Measurements from ENCODE around the gene OSBP. TPM values are rescaled to one million over a fixed set of nuclear protein-coding genes. Genes with fewer than 3 reads are reported as not detected.

OSBP gene, protein sequence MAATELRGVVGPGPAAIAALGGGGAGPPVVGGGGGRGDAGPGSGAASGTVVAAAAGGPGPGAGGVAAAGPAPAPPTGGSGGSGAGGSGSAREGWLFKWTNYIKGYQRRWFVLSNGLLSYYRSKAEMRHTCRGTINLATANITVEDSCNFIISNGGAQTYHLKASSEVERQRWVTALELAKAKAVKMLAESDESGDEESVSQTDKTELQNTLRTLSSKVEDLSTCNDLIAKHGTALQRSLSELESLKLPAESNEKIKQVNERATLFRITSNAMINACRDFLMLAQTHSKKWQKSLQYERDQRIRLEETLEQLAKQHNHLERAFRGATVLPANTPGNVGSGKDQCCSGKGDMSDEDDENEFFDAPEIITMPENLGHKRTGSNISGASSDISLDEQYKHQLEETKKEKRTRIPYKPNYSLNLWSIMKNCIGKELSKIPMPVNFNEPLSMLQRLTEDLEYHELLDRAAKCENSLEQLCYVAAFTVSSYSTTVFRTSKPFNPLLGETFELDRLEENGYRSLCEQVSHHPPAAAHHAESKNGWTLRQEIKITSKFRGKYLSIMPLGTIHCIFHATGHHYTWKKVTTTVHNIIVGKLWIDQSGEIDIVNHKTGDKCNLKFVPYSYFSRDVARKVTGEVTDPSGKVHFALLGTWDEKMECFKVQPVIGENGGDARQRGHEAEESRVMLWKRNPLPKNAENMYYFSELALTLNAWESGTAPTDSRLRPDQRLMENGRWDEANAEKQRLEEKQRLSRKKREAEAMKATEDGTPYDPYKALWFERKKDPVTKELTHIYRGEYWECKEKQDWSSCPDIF
- total RNA-seq, result 10 to 100 TPM; 40.4 to 42.4 TPM
- polyA plus RNA-seq, result 10 to 100 TPM; 15.0 to 19.5 TPM
- long read RNA-seq, donor 1, partial matches to known transcripts, result 12 of 12 reads
- long read RNA-seq, donor 1, other reads (novel, unspliced or antisense), result 0 of 12 reads
- long read RNA-seq, donor 2, full-length matches to known transcripts, result 20 of 40 reads
- long read RNA-seq, donor 2, partial matches to known transcripts, result 11 of 40 reads
- long read RNA-seq, donor 2, other reads (novel, unspliced or antisense), result 9 of 40 reads

DNA sequence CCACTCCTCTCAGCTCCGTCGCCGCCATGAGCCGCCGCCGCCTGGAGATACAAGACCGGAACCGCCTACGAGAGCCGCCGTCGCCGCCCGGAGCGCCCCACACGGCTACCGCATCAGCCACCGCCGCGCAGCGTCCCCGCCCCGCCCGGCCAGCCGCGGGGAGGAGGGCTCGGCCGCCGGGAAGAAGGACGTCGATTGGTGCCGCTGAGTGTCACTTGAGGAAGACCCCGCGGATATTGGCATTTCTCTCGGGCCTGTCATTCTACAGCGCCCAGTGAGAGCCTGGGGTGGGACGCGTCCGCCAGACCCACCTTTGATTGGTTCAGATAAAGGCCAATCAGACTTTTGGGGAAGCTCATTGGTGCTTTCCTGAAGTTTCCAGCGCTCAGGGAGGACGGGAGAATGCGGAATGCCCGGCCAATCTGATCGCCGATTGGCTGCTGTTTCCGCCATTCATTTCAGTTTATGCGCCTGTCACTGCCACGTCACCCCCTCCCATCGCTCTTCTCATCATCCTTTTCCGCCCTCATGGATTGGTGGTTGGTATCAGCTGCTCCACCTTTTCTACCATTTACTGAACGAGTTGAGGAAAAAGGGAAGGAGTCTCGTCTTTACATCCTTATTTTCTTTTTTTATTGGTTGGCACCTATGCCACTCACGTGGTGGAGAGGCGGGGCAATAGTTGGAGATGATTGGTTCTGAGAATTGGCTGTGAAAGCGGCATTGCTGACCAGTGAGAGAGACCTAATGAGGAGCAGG lies at the start of gene OSBP:
Gene OSBP, minus strand, starts transcription at position 138 of the 759 bp plus-strand sequence. Its CDS starts 110 bp downstream, at position 28.
- WGBS, 2 donors, result 0% methylated on average over 49 to 55 of the region's 55 CpGs
- intact Hi-C loops (cut with DNase I), result loop anchor here in 1 of 2 donors (1.0 to 5.0 kb wide), 2 partner anchors 53 to 64 kb away; partner anchors contain the start of gene PATL1
- ATAC-seq (ENCODE audit: low FRiP score), result peak; percentile 97
- H3K36me3 ChIP-seq (ENCODE audit: control insufficient read depth in 1 of 2, insufficient read depth in 2 of 2, low read length in 1 of 2), result no peaks in the 10 kb centered on the region
- no peaks in the 10 kb centered on the region for H3K9me3 ChIP-seq (ENCODE audit: control insufficient read depth, low read length)
- H3K4me3 ChIP-seq (ENCODE audit: low read length in 2 of 2), result peak within 1 kb of the TSS; percentile 58 to 68
- peaks cover 1 to 3% of the 10 kb centered on the region in 2 donors for H3K4me1 ChIP-seq (ENCODE audit: control insufficient read depth in 1 of 2, insufficient read depth in 2 of 2, low read length in 2 of 2)
- peak within 1 kb of the TSS; percentile 89 to 93 for H3K27ac ChIP-seq (ENCODE audit: low read depth in 1 of 2, low read length in 2 of 2)
- peak; percentile 99 to 100 for DNase-seq
- H3K27me3 ChIP-seq (ENCODE audit: control insufficient read depth in 1 of 2, insufficient read depth in 2 of 2, low read length in 1 of 2), result no peaks in the 10 kb centered on the region

DNA sequence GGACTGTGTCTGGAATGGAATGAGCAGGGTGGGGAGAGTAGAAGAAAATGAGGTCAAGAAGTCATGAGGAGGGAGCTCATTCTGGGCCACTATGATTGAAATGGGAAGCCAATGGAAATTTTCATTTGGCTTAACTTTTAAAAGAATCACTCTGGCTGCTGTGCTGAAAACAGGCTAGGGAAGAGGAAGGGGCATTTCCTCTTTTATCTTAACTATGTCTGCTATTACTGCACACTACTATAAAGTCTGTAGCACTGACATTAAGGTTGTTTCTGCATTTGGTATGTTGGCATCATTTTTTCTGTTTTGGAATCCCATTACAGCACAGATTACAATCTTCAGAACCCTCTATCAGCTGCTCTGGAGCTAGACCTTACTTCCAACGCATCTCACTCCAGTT lies 45.0 kb upstream of the OSBP start:
- Histone ChIP-seq H3K36me3 (ENCODE audit: control insufficient read depth in 1 of 2, insufficient read depth in 2 of 2, low read length in 1 of 2) (peaks cover 0 to 9% of the 10 kb centered on the region in 2 donors), H3K27me3 (ENCODE audit: control insufficient read depth in 1 of 2, insufficient read depth in 2 of 2, low read length in 1 of 2) (no peaks in the 10 kb centered on the region), H3K27ac (ENCODE audit: low read depth in 1 of 2, low read length in 2 of 2) (no peak overlapping the region), H3K9me3 (ENCODE audit: control insufficient read depth, low read length) (no peaks in the 10 kb centered on the region), H3K4me1 (ENCODE audit: control insufficient read depth in 1 of 2, insufficient read depth in 2 of 2, low read length in 2 of 2) (no peaks in the 10 kb centered on the region), H3K4me3 (ENCODE audit: low read length in 2 of 2) (no peak overlapping the region)
- intact Hi-C loops (cut with DNase I), result loop anchor here in 1 of 2 donors (10.0 kb wide), 1 partner anchor 144 kb away; no protein-coding TSS in a partner anchor
- ATAC-seq (ENCODE audit: low FRiP score), result no peak
- no peak for DNase-seq
- whole genome bisulfite sequencing, 2 donors, result 65 to 78% methylated on average over 1 of the region's 1 CpG

DNA sequence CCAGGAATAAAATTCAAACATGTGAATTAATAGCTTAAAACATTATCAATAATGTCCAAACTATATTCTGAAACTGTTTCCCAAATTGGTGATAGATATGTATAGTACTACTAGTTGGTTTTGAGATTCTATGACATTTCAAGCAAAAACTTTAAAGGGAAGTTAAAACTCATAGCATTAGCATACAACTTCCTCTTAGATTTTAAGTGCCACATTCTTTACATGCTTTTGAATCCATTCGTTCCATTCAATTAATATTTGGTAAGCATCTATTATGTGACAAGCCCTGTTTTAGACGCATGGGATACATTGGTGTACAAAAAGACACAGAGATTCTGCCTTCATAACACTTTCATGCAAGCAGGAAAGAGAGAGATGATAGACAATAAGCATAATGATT lies 44.4 kb upstream of the OSBP start:
- ATAC-seq (ENCODE audit: low FRiP score), result no peak
- Histone ChIP-seq H3K9me3 (ENCODE audit: control insufficient read depth, low read length) (no peaks in the 10 kb centered on the region), H3K4me3 (ENCODE audit: low read length in 2 of 2) (no peak overlapping the region), H3K4me1 (ENCODE audit: control insufficient read depth in 1 of 2, insufficient read depth in 2 of 2, low read length in 2 of 2) (no peaks in the 10 kb centered on the region), H3K27me3 (ENCODE audit: control insufficient read depth in 1 of 2, insufficient read depth in 2 of 2, low read length in 1 of 2) (no peaks in the 10 kb centered on the region), H3K36me3 (ENCODE audit: control insufficient read depth in 1 of 2, insufficient read depth in 2 of 2, low read length in 1 of 2) (peaks cover 4 to 11% of the 10 kb centered on the region in 2 donors), H3K27ac (ENCODE audit: low read depth in 1 of 2, low read length in 2 of 2) (no peak overlapping the region)
- DNase-seq, result no peak
- 20 to 33% methylated on average over 2 of the region's 2 CpGs for WGBS, 2 donors
- intact Hi-C loops (cut with DNase I), result loop anchor here in 1 of 2 donors (10.0 kb wide), 1 partner anchor 145 kb away; no protein-coding TSS in a partner anchor

DNA sequence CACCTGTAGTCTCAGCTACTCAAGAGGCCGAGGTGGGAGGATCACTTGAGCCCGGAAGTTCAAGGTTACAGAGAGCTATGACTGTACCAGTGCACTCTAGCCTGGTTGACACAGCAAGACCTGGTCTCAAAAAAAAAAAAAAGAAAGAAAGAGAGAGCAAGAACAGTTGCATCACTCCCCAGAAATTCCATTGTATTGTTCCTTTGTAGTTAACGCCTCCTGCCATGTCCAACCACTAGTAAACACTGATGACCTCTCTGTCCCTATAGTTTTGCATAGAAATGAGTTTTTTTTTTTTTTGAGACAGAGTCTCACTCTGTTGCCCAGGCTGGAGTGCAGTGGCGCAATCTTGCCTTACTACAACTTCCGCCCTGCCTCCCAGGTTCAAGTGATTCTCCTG lies 42.5 kb upstream of the OSBP start:
- DNase-seq, result no peak

DNA sequence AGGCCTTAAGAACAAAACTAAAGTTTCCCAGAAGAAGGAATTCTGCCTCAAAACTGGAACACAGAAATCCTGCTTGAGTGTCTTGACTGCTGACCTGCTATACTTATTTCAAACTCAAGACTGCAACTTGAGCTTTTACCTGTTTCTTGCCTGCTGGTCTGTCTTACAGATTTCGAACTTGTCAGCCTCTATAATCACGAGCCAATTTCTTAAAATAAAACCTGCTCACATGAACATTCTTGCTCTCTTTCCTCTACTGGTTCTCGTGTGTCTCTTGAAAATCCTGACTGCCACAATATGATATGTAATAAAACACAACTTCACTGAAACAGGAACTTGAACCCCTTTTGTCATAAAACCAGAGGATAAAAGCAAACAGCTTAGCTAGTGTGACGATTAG lies 39.3 kb upstream of the OSBP start:
- Histone ChIP-seq H3K36me3 (ENCODE audit: control insufficient read depth in 1 of 2, insufficient read depth in 2 of 2, low read length in 1 of 2) (peaks cover 9 to 27% of the 10 kb centered on the region in 2 donors), H3K27ac (ENCODE audit: low read depth in 1 of 2, low read length in 2 of 2) (no peak overlapping the region), H3K27me3 (ENCODE audit: control insufficient read depth in 1 of 2, insufficient read depth in 2 of 2, low read length in 1 of 2) (no peaks in the 10 kb centered on the region), H3K4me3 (ENCODE audit: low read length in 2 of 2) (no peak overlapping the region), H3K4me1 (ENCODE audit: control insufficient read depth in 1 of 2, insufficient read depth in 2 of 2, low read length in 2 of 2) (no peaks in the 10 kb centered on the region), H3K9me3 (ENCODE audit: control insufficient read depth, low read length) (no peaks in the 10 kb centered on the region)
- no peak for DNase-seq
- WGBS, 2 donors, result 77 to 81% methylated on average over 4 of the region's 4 CpGs
- intact Hi-C loops (cut with DNase I), result no loop called here
- no peak for ATAC-seq (ENCODE audit: low FRiP score)

More for the DNA sequence above, 42.5 kb upstream of the OSBP start:
- H3K4me3 ChIP-seq (ENCODE audit: low read length in 2 of 2), result no peak overlapping the region
- H3K4me1 ChIP-seq (ENCODE audit: control insufficient read depth in 1 of 2, insufficient read depth in 2 of 2, low read length in 2 of 2), result no peaks in the 10 kb centered on the region
- peaks cover 4 to 17% of the 10 kb centered on the region in 2 donors for H3K36me3 ChIP-seq (ENCODE audit: control insufficient read depth in 1 of 2, insufficient read depth in 2 of 2, low read length in 1 of 2)
- intact Hi-C loops (cut with DNase I), result no loop called here
- no peak overlapping the region for H3K27ac ChIP-seq (ENCODE audit: low read depth in 1 of 2, low read length in 2 of 2)
- 95 to 97% methylated on average over 5 of the region's 5 CpGs for WGBS, 2 donors
- H3K27me3 ChIP-seq (ENCODE audit: control insufficient read depth in 1 of 2, insufficient read depth in 2 of 2, low read length in 1 of 2), result no peaks in the 10 kb centered on the region
- no peaks in the 10 kb centered on the region for H3K9me3 ChIP-seq (ENCODE audit: control insufficient read depth, low read length)
- ATAC-seq (ENCODE audit: low FRiP score), result no peak

DNA sequence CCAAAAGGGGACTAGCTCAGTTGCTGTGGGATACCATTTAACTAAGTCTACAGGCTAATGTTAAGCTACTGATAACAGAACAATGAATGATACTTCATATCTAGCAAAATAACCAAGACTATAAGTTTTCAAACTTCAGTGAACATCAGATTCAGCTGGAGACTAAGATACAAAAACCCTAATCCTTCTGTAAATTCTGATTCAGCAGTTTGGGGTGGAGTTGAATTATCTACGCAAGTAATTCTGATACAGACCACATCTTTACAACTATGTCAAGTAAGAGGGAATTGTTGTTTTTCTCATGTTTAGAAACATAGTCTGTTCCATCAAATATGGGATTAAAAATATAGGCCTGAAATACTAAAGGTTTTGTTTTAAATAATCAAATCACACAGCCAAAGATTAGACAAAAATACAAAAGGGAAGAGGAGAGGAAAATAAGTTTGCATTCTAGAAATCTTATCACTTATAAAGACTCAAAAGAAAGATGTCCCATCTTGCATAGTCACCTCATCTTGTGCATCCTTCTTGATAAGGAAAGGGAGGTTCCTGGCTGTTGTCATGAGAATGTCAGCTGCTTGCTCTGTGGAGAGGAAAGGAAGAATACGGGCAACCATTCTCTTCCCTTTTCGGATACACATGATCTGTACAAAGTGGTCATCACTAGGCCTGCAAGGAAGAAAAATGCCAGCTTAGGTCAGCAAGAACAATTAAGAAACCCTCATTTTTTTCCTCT lies 31.8 kb upstream of the OSBP start:
- Histone ChIP-seq H3K27me3 (ENCODE audit: control insufficient read depth in 1 of 2, insufficient read depth in 2 of 2, low read length in 1 of 2) (no peaks in the 10 kb centered on the region), H3K4me1 (ENCODE audit: control insufficient read depth in 1 of 2, insufficient read depth in 2 of 2, low read length in 2 of 2) (no peaks in the 10 kb centered on the region), H3K27ac (ENCODE audit: low read depth in 1 of 2, low read length in 2 of 2) (no peak overlapping the region), H3K36me3 (ENCODE audit: control insufficient read depth in 1 of 2, insufficient read depth in 2 of 2, low read length in 1 of 2) (peaks cover 9 to 14% of the 10 kb centered on the region in 2 donors), H3K4me3 (ENCODE audit: low read length in 2 of 2) (no peak overlapping the region), H3K9me3 (ENCODE audit: control insufficient read depth, low read length) (no peaks in the 10 kb centered on the region)
- ATAC-seq (ENCODE audit: low FRiP score) (no peak), DNase-seq (no peak)
- intact Hi-C loops (cut with DNase I), result no loop called here
- WGBS, 2 donors, result 86 to 90% methylated on average over 3 of the region's 3 CpGs

DNA sequence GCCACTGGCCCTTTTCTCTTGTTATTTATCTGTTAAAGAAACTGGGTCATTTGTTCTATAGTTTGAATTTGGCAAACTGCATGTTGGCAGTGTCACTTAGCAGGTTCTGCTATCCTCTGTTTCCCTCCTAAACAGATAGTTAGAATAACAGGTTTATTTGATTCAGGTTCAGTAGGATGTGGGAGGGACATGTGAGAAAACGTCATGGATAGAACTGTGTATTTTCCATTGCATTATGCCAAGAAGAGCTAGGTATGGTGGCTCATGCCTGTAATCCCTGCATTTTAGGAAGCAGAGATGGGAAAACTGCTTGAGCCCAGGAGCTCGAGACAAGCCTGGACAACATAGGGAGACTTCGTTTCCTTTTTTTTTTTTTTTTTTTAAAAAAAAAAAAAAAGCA lies 29.0 kb upstream of the OSBP start:
- H3K36me3 ChIP-seq (ENCODE audit: control insufficient read depth in 1 of 2, insufficient read depth in 2 of 2, low read length in 1 of 2), result peaks cover 7 to 9% of the 10 kb centered on the region in 2 donors
- no peaks in the 10 kb centered on the region for H3K4me1 ChIP-seq (ENCODE audit: control insufficient read depth in 1 of 2, insufficient read depth in 2 of 2, low read length in 2 of 2)
- intact Hi-C loops (cut with DNase I), result no loop called here
- no peaks in the 10 kb centered on the region for H3K9me3 ChIP-seq (ENCODE audit: control insufficient read depth, low read length)
- H3K27me3 ChIP-seq (ENCODE audit: control insufficient read depth in 1 of 2, insufficient read depth in 2 of 2, low read length in 1 of 2), result no peaks in the 10 kb centered on the region
- no peak for ATAC-seq (ENCODE audit: low FRiP score)
- WGBS, 2 donors, result 72% methylated on average over 3 of the region's 3 CpGs
- no peak overlapping the region for H3K27ac ChIP-seq (ENCODE audit: low read depth in 1 of 2, low read length in 2 of 2)
- no peak for DNase-seq
- no peak overlapping the region for H3K4me3 ChIP-seq (ENCODE audit: low read length in 2 of 2)

Data from aorta (tissue), 5 donors.